ENCODE measurements around the gene P2RY6. TPM values are rescaled to one million over a fixed set of nuclear protein-coding genes. Genes with fewer than 3 reads are reported as not detected.

Gene P2RY6
- total RNA-seq, 2 experiments from 2014 or later: not detected

- Histone ChIP-seq H3K36me3 (ENCODE audit: insufficient read depth, low read length) (no peaks in the 10 kb centered on the region), H3K4me2 (ENCODE audit: low read length) (peak overlapping the region; percentile 9), H3K9me3 (ENCODE audit: low read length) (no peaks in the 10 kb centered on the region), H3K9me2 (ENCODE audit: insufficient read depth, low read length) (no peaks in the 10 kb centered on the region), H2AFZ (ENCODE audit: low read length) (no peak overlapping the region), H3K27ac (ENCODE audit: low read depth, low read length, poor library complexity, severe bottlenecking) (no peak overlapping the region), H3K79me2 (ENCODE audit: insufficient read depth, low read depth, low read length) (no peaks in the 10 kb centered on the region), H3K4me3 (ENCODE audit: low read depth, low read length, poor library complexity, severe bottlenecking) (no peak overlapping the region), H3K4me1 (ENCODE audit: insufficient read depth, low read length, poor library complexity, severe bottlenecking) (peaks cover 19% of the 10 kb centered on the region), H4K20me1 (ENCODE audit: insufficient read depth, low read length) (no peaks in the 10 kb centered on the region)
- ChIA-PET CTCF (ENCODE audit: unreplicated experiment) (interaction anchor here (1.1 kb wide), 1 partner anchor 63 kb away, joined by 4 read pairs; no protein-coding TSS in a partner anchor), POLR2A (no interaction called here)
- no TSS peak for BruUV-seq (replicated peaks)
- TF ChIP-seq CTCF (conservative IDR thresholded peaks at IDR 0.05; ENCODE audit: low read length): no peak
- no peak for TF ChIP-seq EZH2phosphoT487 (IDR thresholded peaks at IDR 0.05; ENCODE audit: borderline replicate concordance, low read depth, low read length)
- DNase-seq (ENCODE audit: low spot score): no peak
- intact Hi-C loops (cut with micrococcal nuclease; ENCODE audit: unreplicated experiment): no loop called here
Observed at GRCh38 chr11:73288192-73288872, 16.2 kb downstream of the P2RY6 start.

- Histone ChIP-seq H3K4me1 (ENCODE audit: insufficient read depth, low read length, poor library complexity, severe bottlenecking) (peaks cover 19% of the 10 kb centered on the region), H3K27ac (ENCODE audit: low read depth, low read length, poor library complexity, severe bottlenecking) (no peak overlapping the region), H3K9me2 (ENCODE audit: insufficient read depth, low read length) (no peaks in the 10 kb centered on the region), H3K4me2 (ENCODE audit: low read length) (peak overlapping the region; percentile 51), H2AFZ (ENCODE audit: low read length) (peak overlapping the region; percentile 51; the same call in 1 of the 2 replicates), H3K9me3 (ENCODE audit: low read length) (no peaks in the 10 kb centered on the region), H4K20me1 (ENCODE audit: insufficient read depth, low read length) (no peaks in the 10 kb centered on the region), H3K4me3 (ENCODE audit: low read depth, low read length, poor library complexity, severe bottlenecking) (no peak overlapping the region), H3K36me3 (ENCODE audit: insufficient read depth, low read length) (no peaks in the 10 kb centered on the region), H3K79me2 (ENCODE audit: insufficient read depth, low read depth, low read length) (no peaks in the 10 kb centered on the region)
- TF ChIP-seq CTCF (conservative IDR thresholded peaks at IDR 0.05; ENCODE audit: low read length): peak; percentile 98
- TF ChIP-seq EZH2phosphoT487 (IDR thresholded peaks at IDR 0.05; ENCODE audit: borderline replicate concordance, low read depth, low read length): no peak
- peak; percentile 80 for DNase-seq (ENCODE audit: low spot score)
- intact Hi-C loops (cut with micrococcal nuclease; ENCODE audit: unreplicated experiment): loop anchor here (1.0 kb wide), 2 partner anchors 47 to 104 kb away; no protein-coding TSS in a partner anchor
- POLR2A ChIA-PET: interaction anchor here (0.5 kb wide), 1 partner anchor 114 kb away, joined by 3 read pairs; no protein-coding TSS in a partner anchor
- BruUV-seq (replicated peaks): no TSS peak
- CTCF ChIA-PET (ENCODE audit: unreplicated experiment): interaction anchor here (0.8 to 1.1 kb wide), 2 partner anchors 62 to 99 kb away, joined by 3 to 4 read pairs; no protein-coding TSS in a partner anchor
Observed at GRCh38 chr11:73288873-73289707, 17.0 kb downstream of the P2RY6 start.
